Measurements from ENCODE around the gene WFIKKN2. TPM values are rescaled to one million over a fixed set of nuclear protein-coding genes. Genes with fewer than 3 reads are reported as not detected.

The WFIKKN2 gene
- total and polyA plus RNA-seq, 2 of the 13 experiments (the other 11 are each of a cell fraction or from before 2014, with no cell fraction given): not detected

GRCh38 chr17:50866950-50867362, 31.6 kb downstream of the WFIKKN2 start (continued):
- peak; percentile 67; the same call in 1 of the 2 replicates for TF ChIP-seq UBTF (CRISPR knock-in tag; IDR thresholded peaks at IDR 0.05)
- no peak for TF ChIP-seq ZNF180 (CRISPR knock-in tag; IDR thresholded peaks at IDR 0.05; ENCODE audit: borderline replicate concordance, low read depth)
- 0 out of 2 replicates have a peak, but pooled peaks have one; percentile 42 for TF ChIP-seq NFE2L1 (CRISPR knock-in tag; IDR thresholded peaks at IDR 0.05; ENCODE audit: borderline replicate concordance)
- no peak for TF ChIP-seq HMGXB3 (CRISPR knock-in tag; IDR thresholded peaks at IDR 0.05; ENCODE audit: borderline replicate concordance)
- no peak for TF ChIP-seq SNAPC5 (CRISPR knock-in tag; IDR thresholded peaks at IDR 0.05; ENCODE audit: borderline replicate concordance)
- TF ChIP-seq ZNF83 (CRISPR knock-in tag; IDR thresholded peaks at IDR 0.05; ENCODE audit: borderline replicate concordance): 0 out of 2 replicates have a peak, but pooled peaks have one; percentile 49
- TF ChIP-seq ZNF550 (CRISPR knock-in tag; IDR thresholded peaks at IDR 0.05; ENCODE audit: borderline replicate concordance): peak; percentile 87; the same call in 1 of the 2 replicates
- no peak for TF ChIP-seq HNF1A (IDR thresholded peaks at IDR 0.05; ENCODE audit: low read depth)
- 0 out of 2 replicates have a peak, but pooled peaks have one; percentile 1 for TF ChIP-seq HNF1A (CRISPR knock-in tag; IDR thresholded peaks at IDR 0.05; ENCODE audit: borderline replicate concordance)
- peak; percentile 55 for TF ChIP-seq ZNF574 (CRISPR knock-in tag; IDR thresholded peaks at IDR 0.05)
- no peak for TF ChIP-seq MXI1 (IDR thresholded peaks at IDR 0.05; ENCODE audit: borderline replicate concordance, low read depth, low read length)
